ENCODE results near the gene C12orf42.

Gene C12orf42

DNA sequence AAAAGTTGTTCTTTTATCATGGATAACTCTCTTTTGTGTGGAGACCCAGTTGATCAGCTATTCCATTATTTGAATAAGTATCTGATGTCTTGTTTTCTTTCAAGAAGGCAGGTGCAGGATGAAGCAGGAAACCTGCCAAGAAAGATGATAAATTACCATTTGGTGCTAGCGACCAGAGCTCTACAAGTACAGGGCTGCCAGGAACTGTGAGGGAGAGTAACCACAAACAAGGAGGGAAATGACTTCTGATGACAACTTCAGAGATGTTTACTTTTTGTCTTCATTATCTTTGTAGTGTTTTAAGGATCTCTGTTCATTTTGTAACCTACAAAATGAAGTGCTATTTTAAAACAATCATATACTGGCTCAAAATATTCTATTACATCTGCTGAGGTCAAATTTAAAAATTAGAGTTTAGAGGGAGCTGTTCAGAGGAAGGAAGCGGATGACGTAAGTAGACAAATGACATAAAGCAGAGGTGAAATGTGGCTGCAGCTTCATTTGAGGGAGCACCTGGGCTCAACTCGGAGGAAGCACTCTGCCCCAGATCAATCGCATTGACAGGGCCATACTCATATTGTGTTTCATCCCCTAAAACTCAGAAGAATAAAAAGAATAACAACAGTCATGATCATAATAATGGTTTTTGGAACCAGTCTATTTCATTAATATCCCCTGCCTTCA lies 226.8 kb downstream of the C12orf42 start:
- TF ChIP-seq POLR2AphosphoS5 (IDR thresholded peaks at IDR 0.05; ENCODE audit: low read depth, low read length), result no peak
- TF ChIP-seq TAF1 (IDR thresholded peaks at IDR 0.05; ENCODE audit: borderline replicate concordance, insufficient read depth, low read length), result no peak
- TF ChIP-seq, protein P1, sequence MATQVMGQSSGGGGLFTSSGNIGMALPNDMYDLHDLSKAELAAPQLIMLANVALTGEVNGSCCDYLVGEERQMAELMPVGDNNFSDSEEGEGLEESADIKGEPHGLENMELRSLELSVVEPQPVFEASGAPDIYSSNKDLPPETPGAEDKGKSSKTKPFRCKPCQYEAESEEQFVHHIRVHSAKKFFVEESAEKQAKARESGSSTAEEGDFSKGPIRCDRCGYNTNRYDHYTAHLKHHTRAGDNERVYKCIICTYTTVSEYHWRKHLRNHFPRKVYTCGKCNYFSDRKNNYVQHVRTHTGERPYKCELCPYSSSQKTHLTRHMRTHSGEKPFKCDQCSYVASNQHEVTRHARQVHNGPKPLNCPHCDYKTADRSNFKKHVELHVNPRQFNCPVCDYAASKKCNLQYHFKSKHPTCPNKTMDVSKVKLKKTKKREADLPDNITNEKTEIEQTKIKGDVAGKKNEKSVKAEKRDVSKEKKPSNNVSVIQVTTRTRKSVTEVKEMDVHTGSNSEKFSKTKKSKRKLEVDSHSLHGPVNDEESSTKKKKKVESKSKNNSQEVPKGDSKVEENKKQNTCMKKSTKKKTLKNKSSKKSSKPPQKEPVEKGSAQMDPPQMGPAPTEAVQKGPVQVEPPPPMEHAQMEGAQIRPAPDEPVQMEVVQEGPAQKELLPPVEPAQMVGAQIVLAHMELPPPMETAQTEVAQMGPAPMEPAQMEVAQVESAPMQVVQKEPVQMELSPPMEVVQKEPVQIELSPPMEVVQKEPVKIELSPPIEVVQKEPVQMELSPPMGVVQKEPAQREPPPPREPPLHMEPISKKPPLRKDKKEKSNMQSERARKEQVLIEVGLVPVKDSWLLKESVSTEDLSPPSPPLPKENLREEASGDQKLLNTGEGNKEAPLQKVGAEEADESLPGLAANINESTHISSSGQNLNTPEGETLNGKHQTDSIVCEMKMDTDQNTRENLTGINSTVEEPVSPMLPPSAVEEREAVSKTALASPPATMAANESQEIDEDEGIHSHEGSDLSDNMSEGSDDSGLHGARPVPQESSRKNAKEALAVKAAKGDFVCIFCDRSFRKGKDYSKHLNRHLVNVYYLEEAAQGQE (IDR thresholded peaks at IDR 0.05; ENCODE audit: insufficient read depth in 1 of 2, low read depth in 2 of 2, low read length in 2 of 2), result no peak
- no peak for TF ChIP-seq SIN3A (IDR thresholded peaks at IDR 0.05; ENCODE audit: borderline replicate concordance, insufficient read depth, low read length)
- no peak for TF ChIP-seq FOXP2 (optimal IDR thresholded peaks at IDR 0.05; ENCODE audit: borderline replicate concordance, extremely low read depth, extremely low read length, insufficient read depth)

DNA sequence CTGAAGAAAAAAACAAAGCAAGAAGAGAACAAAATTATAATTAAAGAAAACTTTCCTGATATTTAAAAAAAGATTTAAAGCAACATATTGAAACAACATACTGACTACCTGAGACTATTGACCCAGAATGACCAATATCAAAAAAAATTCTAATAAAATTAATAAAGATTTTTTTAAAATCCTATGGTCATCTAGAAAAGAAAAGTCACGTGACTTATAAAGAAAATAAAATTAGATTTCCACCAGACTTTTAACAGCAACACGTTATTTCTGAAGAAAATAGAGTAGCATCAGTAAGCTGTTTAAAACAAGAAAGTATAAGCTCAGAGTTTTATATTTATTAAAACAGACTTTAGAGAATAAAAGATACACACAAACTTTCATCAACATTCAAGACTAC lies 238.0 kb downstream of the C12orf42 start:
- TF ChIP-seq FOXP2 (optimal IDR thresholded peaks at IDR 0.05; ENCODE audit: borderline replicate concordance, extremely low read depth, extremely low read length, insufficient read depth) (no peak), POLR2AphosphoS5 (IDR thresholded peaks at IDR 0.05; ENCODE audit: low read depth, low read length) (no peak), TAF1 (IDR thresholded peaks at IDR 0.05; ENCODE audit: borderline replicate concordance, insufficient read depth, low read length) (no peak), SIN3A (IDR thresholded peaks at IDR 0.05; ENCODE audit: borderline replicate concordance, insufficient read depth, low read length) (no peak)
- TF ChIP-seq, protein P1 (IDR thresholded peaks at IDR 0.05; ENCODE audit: insufficient read depth in 1 of 2, low read depth in 2 of 2, low read length in 2 of 2), result no peak
